Panc1 (cell line): ENCODE results near the gene PRELID3B. TPM values are rescaled to one million over a fixed set of nuclear protein-coding genes. Genes with fewer than 3 reads are reported as not detected.

ENCODE experiments used
- ATAC-seq: fragments of 200-7000 bp; cut with Tn5 transposase; 2 replicates; pipeline ENCODE4 v1.9.1; 2020; ENCODE audit warnings: mild to moderate bottlenecking, moderate library complexity
- BruUV-seq: library from RNA; stranded (reverse); fragments of 400-500 nt; replicated peaks from 2 replicates; lab custom pipeline; 2021; lab: Mats Ljungman, UMichigan
- CTCF ChIA-PET: fragments of 300-600 bp; sonication (Branson Sonifier 250); formaldehyde crosslinking; loops from one replicate; lab custom pipeline; 2022; ENCODE audit warnings: antibody characterized with exemption; lab: Charles Lee
- POLR2A ChIA-PET: fragments of 300-600 bp; sonication (Branson Sonifier 250); formaldehyde crosslinking; loops from one replicate; lab custom pipeline; 2022; ENCODE audit warnings: antibody characterized with exemption; lab: Charles Lee
- DNase-seq: peaks from one replicate; pipeline ENCODE4 v3.0.0-alpha.2; 2010; ENCODE audit warnings: low read depth, low spot score
- H3K27ac ChIP-seq: 2 replicates; pipeline ENCODE4 v1.5.1; 2011; ENCODE audit warnings: mild to moderate bottlenecking, low read length, inconsistent platforms
- H3K27me3 ChIP-seq: fragments of 200-500 bp; sonication (Bioruptor generic); 2 replicates; pipeline ENCODE4 v1.6.0; 2014; ENCODE audit warnings: low read length, inconsistent platforms; ENCODE audit not compliant: control insufficient read depth, insufficient read depth
- H3K36me3 ChIP-seq: fragments of 200-500 bp; sonication (Bioruptor generic); 2 replicates; pipeline ENCODE4 v1.5.1; 2014; ENCODE audit warnings: inconsistent platforms, mild to moderate bottlenecking, low read length, moderate library complexity; ENCODE audit not compliant: control insufficient read depth, insufficient read depth
- H3K4me1 ChIP-seq: 2 replicates; pipeline ENCODE4 v1.5.1; 2011; ENCODE audit warnings: inconsistent platforms, mild to moderate bottlenecking, low read length, moderate library complexity; ENCODE audit not compliant: control insufficient read depth, insufficient read depth
- H3K4me3 ChIP-seq, 2 experiments: 2 replicates each; pipeline ENCODE4 v1.5.1; 2011 to 2012; ENCODE audit warnings: low read depth in 2 of 2, low read length in 2 of 2, mild to moderate bottlenecking in 2 of 2, inconsistent platforms in 1 of 2, moderate library complexity in 1 of 2
- H3K9me3 ChIP-seq: fragments of 200-500 bp; sonication (Bioruptor generic); 2 replicates; pipeline ENCODE4 v1.5.1; 2014; ENCODE audit warnings: low read depth, mild to moderate bottlenecking, inconsistent platforms, low read length, moderate library complexity; ENCODE audit not compliant: control insufficient read depth, insufficient read depth
- CTCF ChIP-seq: fragments of 450-650 bp; IDR thresholded peaks from 2 replicates; pipeline ENCODE4 v1.5.1; 2017; ENCODE audit warnings: mild to moderate bottlenecking
- POLR2AphosphoS5 ChIP-seq: IDR thresholded peaks from 2 replicates; pipeline ENCODE4 v1.6.1; 2012; ENCODE audit warnings: mild to moderate bottlenecking, low read depth, low read length, moderate library complexity
- REST ChIP-seq, 2 experiments: IDR thresholded peaks; 2 replicates each; pipeline ENCODE4 v1.6.1; 2011 to 2012; ENCODE audit warnings: low read depth in 2 of 2, control low read depth in 1 of 2, low read length in 1 of 2, mild to moderate bottlenecking in 1 of 2, moderate library complexity in 1 of 2; ENCODE audit not compliant: insufficient read depth in 1 of 2
- SIN3A ChIP-seq: IDR thresholded peaks from 2 replicates; pipeline ENCODE4 v1.6.1; 2012; ENCODE audit warnings: low read depth, mild to moderate bottlenecking, low read length, moderate library complexity, borderline replicate concordance; ENCODE audit not compliant: insufficient read depth
- TCF7L2 ChIP-seq: IDR thresholded peaks from 2 replicates; pipeline ENCODE4 v1.6.1; 2011; ENCODE audit warnings: mild to moderate bottlenecking, low read depth, low read length, inconsistent platforms
- in situ Hi-C: cut with HindIII; loops from 2 replicates; pipeline ENCODE4 v1.10.0; 2016; ENCODE audit warnings: low sequenced_read_pairs, low pct_unique_long_range_greater_than_20kb
- intact Hi-C: fragments of 100-400 bp; cut with micrococcal nuclease; formaldehyde crosslinking; loops from one replicate; pipeline ENCODE4 v1.10.0; 2022; ENCODE audit not compliant: unreplicated experiment
- total RNA-seq: library from RNA; stranded (reverse); gene quantifications from one replicate; pipeline ENCODE4 v1.2.1, GENCODE V29; 2021; ENCODE audit not compliant: unreplicated experiment

PRELID3B gene
- total RNA-seq, 1 experiment from 2014 or later, result 131 TPM

DNA sequence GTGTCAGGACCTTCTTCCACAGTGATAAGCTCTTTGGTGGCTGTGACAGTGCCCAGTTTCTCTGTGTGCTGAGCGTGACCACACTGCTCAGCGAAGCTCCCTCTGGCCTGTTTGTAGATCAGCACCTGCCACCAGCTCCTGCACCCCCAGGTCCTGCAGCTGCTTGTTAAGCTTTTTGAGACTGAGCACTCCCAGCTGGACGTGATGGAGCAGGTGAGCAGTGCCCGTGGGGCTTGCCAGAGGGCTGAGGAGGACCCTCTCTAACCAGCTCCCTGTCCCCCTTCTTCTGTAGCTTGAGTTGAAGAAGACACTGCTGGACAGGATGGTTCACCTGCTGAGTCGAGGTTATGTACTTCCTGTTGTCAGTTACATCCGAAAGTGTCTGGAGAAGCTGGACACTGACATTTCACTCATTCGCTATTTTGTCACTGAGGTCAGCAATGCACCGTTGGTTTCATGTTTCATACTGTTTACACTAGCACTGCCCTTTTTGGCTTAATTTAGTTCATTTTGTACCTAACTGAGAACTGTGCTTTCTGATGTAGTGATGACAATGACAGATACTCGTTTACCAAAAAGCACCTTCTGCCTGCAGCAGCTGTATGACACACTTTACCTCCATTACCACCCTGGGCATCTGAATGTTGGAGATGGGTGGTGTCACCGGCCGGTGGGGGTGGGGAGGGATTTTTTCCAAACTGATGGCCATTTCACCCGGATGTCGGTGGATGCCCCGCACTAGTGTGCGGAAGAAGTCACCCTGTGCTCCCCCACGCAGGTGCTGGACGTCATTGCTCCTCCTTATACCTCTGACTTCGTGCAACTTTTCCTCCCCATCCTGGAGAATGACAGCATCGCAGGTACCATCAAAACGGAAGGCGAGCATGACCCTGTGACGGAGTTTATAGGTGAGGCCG lies 49.0 kb downstream of the PRELID3B start:
- BruUV-seq, result no TSS peak
- ATAC-seq, result no peak
- in situ Hi-C loops, result no loop called here
- H3K4me3 ChIP-seq, result no peak overlapping the region
- H3K4me1 ChIP-seq, result no peaks in the 10 kb centered on the region
- TF ChIP-seq POLR2AphosphoS5 (peak; percentile 3; the same call in 1 of the 2 replicates), SIN3A (no peak)
- no peak for DNase-seq
- POLR2A ChIA-PET, result no interaction called here
- intact Hi-C loops, result no loop called here
- H3K36me3 ChIP-seq, result peaks cover 23% of the 10 kb centered on the region
- H3K27ac ChIP-seq, result no peak overlapping the region
- H3K27me3 ChIP-seq, result no peaks in the 10 kb centered on the region
- CTCF ChIA-PET, result no interaction called here
- no peaks in the 10 kb centered on the region for H3K9me3 ChIP-seq

DNA sequence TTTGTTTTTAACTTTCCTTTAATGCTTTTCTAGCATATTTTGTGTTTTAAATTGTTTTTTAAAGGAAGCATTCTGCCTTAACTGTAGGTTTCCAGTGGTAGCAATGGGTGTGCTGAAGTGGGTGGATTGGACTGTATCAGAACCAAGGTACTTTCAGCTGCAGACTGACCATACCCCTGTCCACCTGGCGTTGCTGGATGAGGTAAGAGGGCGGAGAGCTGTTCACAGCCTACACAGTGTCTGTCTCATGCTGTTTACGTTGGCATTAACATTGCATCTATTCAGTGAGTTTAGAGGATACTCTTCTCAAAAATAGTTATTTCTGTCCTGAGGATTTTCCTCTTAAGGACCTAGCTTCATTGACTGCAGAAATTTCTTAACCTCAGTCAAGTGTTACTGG lies 49.7 kb downstream of the PRELID3B start:
- BruUV-seq, result no TSS peak
- intact Hi-C loops (no loop called here), in situ Hi-C loops (no loop called here)
- no peaks in the 10 kb centered on the region for H3K9me3 ChIP-seq
- ATAC-seq (no peak), DNase-seq (no peak)
- H3K27ac ChIP-seq, result no peak overlapping the region
- H3K4me3 ChIP-seq, result no peak overlapping the region
- no peaks in the 10 kb centered on the region for H3K27me3 ChIP-seq
- H3K36me3 ChIP-seq, result peaks cover 25% of the 10 kb centered on the region
- no peaks in the 10 kb centered on the region for H3K4me1 ChIP-seq
- ChIA-PET CTCF (interaction anchor here (1.0 kb wide), 1 partner anchor 95 kb away, joined by 3 read pairs; no protein-coding TSS in a partner anchor), POLR2A (interaction anchor here (0.5 kb wide), 1 partner anchor 11 kb away, joined by 5 read pairs; no protein-coding TSS in a partner anchor)
- TF ChIP-seq POLR2AphosphoS5 (0 out of 2 replicates have a peak, but pooled peaks have one; percentile 13), CTCF (no peak)

DNA sequence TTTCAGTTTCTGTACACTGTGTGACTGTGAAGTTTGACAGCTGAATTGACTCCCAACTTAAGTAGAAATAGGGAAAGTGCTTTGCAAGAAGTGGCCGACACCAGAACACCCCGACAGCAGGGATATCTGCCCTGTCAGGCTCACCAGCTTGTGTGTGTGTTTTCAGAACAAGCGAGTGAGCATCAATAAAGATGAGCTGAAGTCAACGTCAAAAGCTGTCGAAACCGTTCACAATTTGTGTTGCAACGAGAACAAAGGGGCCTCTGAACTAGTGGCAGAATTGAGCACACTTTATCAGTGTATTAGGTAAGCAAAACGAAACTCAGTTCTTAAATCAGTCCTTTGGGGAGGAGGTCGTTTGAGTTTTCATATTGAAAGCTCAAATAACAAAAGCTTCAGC lies 50.9 kb downstream of the PRELID3B start:
- no TSS peak for BruUV-seq
- peaks cover 31% of the 10 kb centered on the region for H3K36me3 ChIP-seq
- CTCF ChIA-PET, result no interaction called here

More for the DNA sequence above, 50.9 kb downstream of the PRELID3B start:
- DNase-seq, result no peak
- intact Hi-C loops, result no loop called here
- TF ChIP-seq REST (IDR thresholded peaks at IDR 0.05; ENCODE audit: insufficient read depth in 1 of 2, low read depth in 2 of 2, low read length in 1 of 2), result no peak
- TF ChIP-seq TCF7L2, result no peak
- no peak for TF ChIP-seq CTCF
- TF ChIP-seq SIN3A, result no peak
- TF ChIP-seq POLR2AphosphoS5, result no peak
- in situ Hi-C loops, result no loop called here
- Histone ChIP-seq H3K27ac (no peak overlapping the region), H3K27me3 (no peaks in the 10 kb centered on the region), H3K9me3 (no peaks in the 10 kb centered on the region), H3K4me3 (no peak overlapping the region), H3K4me1 (no peaks in the 10 kb centered on the region)
- POLR2A ChIA-PET, result no interaction called here
- no peak for ATAC-seq
